Measurements from ENCODE around the gene ZNF516. TPM values are rescaled to one million over a fixed set of nuclear protein-coding genes. Genes with fewer than 3 reads are reported as not detected.

Gene ZNF516
- polyA plus RNA-seq, 2 of the 4 experiments (the other 2 are of a cell fraction): 3.9 to 4.9 TPM

DNA sequence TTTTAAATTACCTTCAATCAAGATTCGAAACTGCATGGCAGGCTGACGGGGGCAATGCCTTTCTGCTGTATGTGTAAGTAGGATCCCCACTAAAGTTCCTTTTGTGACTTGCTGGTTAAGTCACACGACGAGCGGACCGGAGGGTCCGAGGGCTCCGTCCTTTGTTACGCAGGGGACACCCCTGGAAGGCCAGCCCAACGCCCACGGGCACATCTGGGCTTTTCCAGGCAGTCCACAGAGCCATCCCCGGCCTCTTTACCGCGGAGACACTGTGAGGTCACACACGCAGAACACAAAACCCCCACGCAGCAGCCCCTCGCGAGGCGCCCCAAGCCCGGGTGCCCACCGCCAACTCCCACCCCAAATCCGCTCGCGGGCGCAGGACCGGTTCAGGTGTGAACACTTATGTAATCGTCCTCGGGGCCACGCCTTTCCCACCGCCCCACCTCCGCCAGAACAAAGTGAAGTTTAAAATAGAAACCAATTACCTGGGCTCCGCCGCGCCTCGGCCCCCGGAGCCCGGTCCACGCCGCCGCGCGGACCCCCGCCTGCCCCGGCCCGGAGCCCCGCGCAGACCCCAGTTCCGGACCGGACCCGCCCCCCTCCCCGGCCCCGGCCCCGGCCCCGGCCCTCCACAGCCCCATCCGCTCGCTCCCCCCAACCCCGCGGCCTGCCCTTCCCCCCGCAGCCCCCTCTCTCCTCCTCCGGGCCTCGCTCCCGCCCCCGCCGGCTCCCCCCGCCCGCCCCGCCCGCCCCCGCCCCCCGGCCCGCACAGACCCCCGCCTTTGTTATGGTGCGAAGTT, 4.2 kb downstream of the ZNF516 start:
- H3K4me3 ChIP-seq: peak overlapping the region; percentile 91
- no peak for ATAC-seq
- peak overlapping the region; percentile 84 to 99 for H3K27ac ChIP-seq
- ChIA-PET POLR2A (no interaction called here), CTCF (interaction anchor here (0.6 kb wide), 1 partner anchor 20 kb away, joined by 3 read pairs; no protein-coding TSS in a partner anchor)
- TF ChIP-seq CHD2 (IDR thresholded peaks at IDR 0.05; ENCODE audit: low read length, partially characterized antibody) (no peak), ZFP36 (IDR thresholded peaks at IDR 0.05; ENCODE audit: borderline replicate concordance, partially characterized antibody) (no peak), MAZ (IDR thresholded peaks at IDR 0.05; ENCODE audit: borderline replicate concordance, low read depth, low read length) (no peak), HEYL (CRISPR knock-in tag; IDR thresholded peaks at IDR 0.05) (no peak), KDM1A (IDR thresholded peaks at IDR 0.05; ENCODE audit: low read depth) (no peak), CEBPB (IDR thresholded peaks at IDR 0.05) (no peak), ESRRA (IDR thresholded peaks at IDR 0.05; ENCODE audit: borderline replicate concordance, low read length) (no peak)
- TF ChIP-seq, protein P1, sequence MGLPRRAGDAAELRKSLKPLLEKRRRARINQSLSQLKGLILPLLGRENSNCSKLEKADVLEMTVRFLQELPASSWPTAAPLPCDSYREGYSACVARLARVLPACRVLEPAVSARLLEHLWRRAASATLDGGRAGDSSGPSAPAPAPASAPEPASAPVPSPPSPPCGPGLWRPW (IDR thresholded peaks at IDR 0.05): no peak
- FAIRE-seq: no peak
- WGBS (ENCODE audit: missing lambda C conversion rate): 8% methylated on average over 18 of the region's 73 CpGs
- DNase-seq (ENCODE audit: low read depth in 1 of 2, low spot score in 1 of 2): peak in 1 of 2 experiments; percentile 13
- H3K9me3 ChIP-seq: no peaks in the 10 kb centered on the region
- H3K4me1 ChIP-seq: peaks cover 16% of the 10 kb centered on the region
- peak overlapping the region; percentile 92 for H3K4me2 ChIP-seq

DNA sequence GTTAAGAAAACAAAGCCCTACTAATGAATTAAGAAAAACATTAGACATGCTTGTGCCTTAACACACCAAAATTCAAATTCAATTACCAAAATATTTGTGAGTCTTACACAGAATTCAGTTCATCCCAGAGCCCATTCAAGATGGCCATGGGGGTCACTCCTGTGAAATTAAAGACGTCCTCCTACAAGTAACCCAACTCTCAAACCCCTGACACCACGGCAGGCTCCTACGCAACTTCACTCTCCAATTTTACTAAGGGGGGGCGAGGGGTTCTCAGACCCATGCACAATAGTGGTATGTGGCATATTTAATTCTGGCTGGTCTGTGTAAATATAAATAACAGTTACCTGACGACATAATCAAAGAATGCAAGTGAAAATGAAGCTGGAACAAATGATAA, 5.0 kb downstream of the ZNF516 start:
- ATAC-seq (no peak), DNase-seq (ENCODE audit: low read depth in 1 of 2, low spot score in 1 of 2) (no peak), FAIRE-seq (no peak)
- TF ChIP-seq NPAS2 (CRISPR knock-in tag; IDR thresholded peaks at IDR 0.05; ENCODE audit: borderline replicate concordance) (no peak), CHD2 (IDR thresholded peaks at IDR 0.05; ENCODE audit: low read length, partially characterized antibody) (no peak), MAZ (IDR thresholded peaks at IDR 0.05; ENCODE audit: borderline replicate concordance, low read depth, low read length) (no peak), CHD4 (IDR thresholded peaks at IDR 0.05; ENCODE audit: borderline replicate concordance) (no peak), RARB (CRISPR knock-in tag; IDR thresholded peaks at IDR 0.05) (no peak), CBX8 (IDR thresholded peaks at IDR 0.05) (no peak), FOXS1 (CRISPR knock-in tag; IDR thresholded peaks at IDR 0.05) (no peak), POLR2AphosphoS2 (conservative IDR thresholded peaks at IDR 0.05; ENCODE audit: low read length) (no peak), JUNB (IDR thresholded peaks at IDR 0.05) (no peak), RFX5 (IDR thresholded peaks at IDR 0.05) (no peak), ZSCAN20 (CRISPR knock-in tag; IDR thresholded peaks at IDR 0.05) (no peak), EP300 (IDR thresholded peaks at IDR 0.05) (no peak), NFE2L2 (conservative IDR thresholded peaks at IDR 0.05; ENCODE audit: low read length) (no peak), HEYL (CRISPR knock-in tag; IDR thresholded peaks at IDR 0.05) (no peak), RCOR1 (IDR thresholded peaks at IDR 0.05; ENCODE audit: low read depth, low read length) (no peak), HDAC2 (IDR thresholded peaks at IDR 0.05) (no peak)
- TF ChIP-seq, protein P2, sequence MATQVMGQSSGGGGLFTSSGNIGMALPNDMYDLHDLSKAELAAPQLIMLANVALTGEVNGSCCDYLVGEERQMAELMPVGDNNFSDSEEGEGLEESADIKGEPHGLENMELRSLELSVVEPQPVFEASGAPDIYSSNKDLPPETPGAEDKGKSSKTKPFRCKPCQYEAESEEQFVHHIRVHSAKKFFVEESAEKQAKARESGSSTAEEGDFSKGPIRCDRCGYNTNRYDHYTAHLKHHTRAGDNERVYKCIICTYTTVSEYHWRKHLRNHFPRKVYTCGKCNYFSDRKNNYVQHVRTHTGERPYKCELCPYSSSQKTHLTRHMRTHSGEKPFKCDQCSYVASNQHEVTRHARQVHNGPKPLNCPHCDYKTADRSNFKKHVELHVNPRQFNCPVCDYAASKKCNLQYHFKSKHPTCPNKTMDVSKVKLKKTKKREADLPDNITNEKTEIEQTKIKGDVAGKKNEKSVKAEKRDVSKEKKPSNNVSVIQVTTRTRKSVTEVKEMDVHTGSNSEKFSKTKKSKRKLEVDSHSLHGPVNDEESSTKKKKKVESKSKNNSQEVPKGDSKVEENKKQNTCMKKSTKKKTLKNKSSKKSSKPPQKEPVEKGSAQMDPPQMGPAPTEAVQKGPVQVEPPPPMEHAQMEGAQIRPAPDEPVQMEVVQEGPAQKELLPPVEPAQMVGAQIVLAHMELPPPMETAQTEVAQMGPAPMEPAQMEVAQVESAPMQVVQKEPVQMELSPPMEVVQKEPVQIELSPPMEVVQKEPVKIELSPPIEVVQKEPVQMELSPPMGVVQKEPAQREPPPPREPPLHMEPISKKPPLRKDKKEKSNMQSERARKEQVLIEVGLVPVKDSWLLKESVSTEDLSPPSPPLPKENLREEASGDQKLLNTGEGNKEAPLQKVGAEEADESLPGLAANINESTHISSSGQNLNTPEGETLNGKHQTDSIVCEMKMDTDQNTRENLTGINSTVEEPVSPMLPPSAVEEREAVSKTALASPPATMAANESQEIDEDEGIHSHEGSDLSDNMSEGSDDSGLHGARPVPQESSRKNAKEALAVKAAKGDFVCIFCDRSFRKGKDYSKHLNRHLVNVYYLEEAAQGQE (IDR thresholded peaks at IDR 0.05): no peak
- TF ChIP-seq, protein P3, sequence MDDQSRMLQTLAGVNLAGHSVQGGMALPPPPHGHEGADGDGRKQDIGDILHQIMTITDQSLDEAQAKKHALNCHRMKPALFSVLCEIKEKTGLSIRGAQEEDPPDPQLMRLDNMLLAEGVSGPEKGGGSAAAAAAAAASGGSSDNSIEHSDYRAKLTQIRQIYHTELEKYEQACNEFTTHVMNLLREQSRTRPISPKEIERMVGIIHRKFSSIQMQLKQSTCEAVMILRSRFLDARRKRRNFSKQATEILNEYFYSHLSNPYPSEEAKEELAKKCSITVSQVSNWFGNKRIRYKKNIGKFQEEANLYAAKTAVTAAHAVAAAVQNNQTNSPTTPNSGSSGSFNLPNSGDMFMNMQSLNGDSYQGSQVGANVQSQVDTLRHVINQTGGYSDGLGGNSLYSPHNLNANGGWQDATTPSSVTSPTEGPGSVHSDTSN (IDR thresholded peaks at IDR 0.05): no peak
- TF ChIP-seq, protein P4, sequence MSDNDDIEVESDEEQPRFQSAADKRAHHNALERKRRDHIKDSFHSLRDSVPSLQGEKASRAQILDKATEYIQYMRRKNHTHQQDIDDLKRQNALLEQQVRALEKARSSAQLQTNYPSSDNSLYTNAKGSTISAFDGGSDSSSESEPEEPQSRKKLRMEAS (IDR thresholded peaks at IDR 0.05): no peak
- TF ChIP-seq, protein P5, sequence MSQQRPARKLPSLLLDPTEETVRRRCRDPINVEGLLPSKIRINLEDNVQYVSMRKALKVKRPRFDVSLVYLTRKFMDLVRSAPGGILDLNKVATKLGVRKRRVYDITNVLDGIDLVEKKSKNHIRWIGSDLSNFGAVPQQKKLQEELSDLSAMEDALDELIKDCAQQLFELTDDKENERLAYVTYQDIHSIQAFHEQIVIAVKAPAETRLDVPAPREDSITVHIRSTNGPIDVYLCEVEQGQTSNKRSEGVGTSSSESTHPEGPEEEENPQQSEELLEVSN (IDR thresholded peaks at IDR 0.05; ENCODE audit: borderline replicate concordance, low read depth): no peak
- no peaks in the 10 kb centered on the region for H3K9me3 ChIP-seq
- POLR2A ChIA-PET: interaction anchor here (0.7 kb wide), 2 partner anchors 13 to 25 kb away, joined by 4 to 12 read pairs; no protein-coding TSS in a partner anchor
- H3K4me3 ChIP-seq: peak overlapping the region; percentile 91; the same call in 2 of the 3 replicates
- 77% methylated on average over 5 of the region's 5 CpGs for WGBS (ENCODE audit: missing lambda C conversion rate)
- H3K4me2 ChIP-seq: peak overlapping the region; percentile 92
- CTCF ChIA-PET: interaction anchor here (0.6 kb wide), 1 partner anchor 20 kb away, joined by 3 read pairs; no protein-coding TSS in a partner anchor
- H3K27ac ChIP-seq: no peak overlapping the region
- peaks cover 16% of the 10 kb centered on the region for H3K4me1 ChIP-seq

Data from A549 (cell line).